GM23338 (cell line): ENCODE data around the gene HMOX2. TPM values are rescaled to one million over a fixed set of nuclear protein-coding genes. Genes with fewer than 3 reads are reported as not detected.

Experiments
- ATAC-seq: fragments of 200-7000 bp; cut with Tn5 transposase; 3 replicates; pipeline ENCODE4 v1.9.1; 2020
- DNase-seq: peaks from one replicate; pipeline ENCODE4 v3.0.0-alpha.2; 2015; ENCODE audit warnings: low spot score
- H2AFZ ChIP-seq: fragments of 200-600 bp; sonication (generic); 2 replicates; pipeline ENCODE4 v1.8.0; 2016; ENCODE audit warnings: antibody characterized with exemption, mild to moderate bottlenecking, moderate library complexity
- H3F3A ChIP-seq: fragments of 200-600 bp; sonication (generic); replicated peaks from 2 replicates; pipeline ENCODE4 v1.8.0; 2017; ENCODE audit warnings: antibody characterized with exemption, mixed run types, low read depth
- H3K27ac ChIP-seq: fragments of 200-600 bp; sonication (generic); 2 replicates; pipeline ENCODE4 v1.6.1; 2016; ENCODE audit warnings: low read depth
- H3K27me3 ChIP-seq: fragments of 200-600 bp; sonication (generic); 2 replicates; pipeline ENCODE4 v1.8.0; 2016; ENCODE audit warnings: mild to moderate bottlenecking, mixed run types, moderate library complexity; ENCODE audit not compliant: insufficient read depth
- H3K36me3 ChIP-seq: fragments of 200-600 bp; sonication (generic); 2 replicates; pipeline ENCODE4 v1.8.0; 2016; ENCODE audit warnings: mild to moderate bottlenecking; ENCODE audit not compliant: insufficient read depth
- H3K4me1 ChIP-seq: fragments of 200-600 bp; sonication (generic); 2 replicates; pipeline ENCODE4 v1.8.0; 2016; ENCODE audit warnings: mild to moderate bottlenecking, moderate library complexity; ENCODE audit not compliant: insufficient read depth
- H3K4me2 ChIP-seq: fragments of 200-600 bp; sonication (generic); 2 replicates; pipeline ENCODE4 v1.7.1; 2017; ENCODE audit warnings: mixed run types
- H3K4me3 ChIP-seq: fragments of 200-600 bp; sonication (generic); 2 replicates; pipeline ENCODE4 v1.6.1; 2016; ENCODE audit warnings: mixed run types
- H3K79me2 ChIP-seq: fragments of 200-600 bp; sonication (generic); replicated peaks from 2 replicates; pipeline ENCODE4 v1.8.0; 2017; ENCODE audit warnings: mild to moderate bottlenecking; ENCODE audit not compliant: insufficient read depth
- H3K9me2 ChIP-seq: fragments of 200-600 bp; sonication (generic); 2 replicates; pipeline ENCODE4 v1.8.0; 2017; ENCODE audit not compliant: insufficient read depth
- H4K20me1 ChIP-seq: fragments of 200-600 bp; sonication (generic); replicated peaks from 2 replicates; pipeline ENCODE4 v1.8.0; 2017; ENCODE audit warnings: mild to moderate bottlenecking; ENCODE audit not compliant: insufficient read depth
- H3K27ac Mint-ChIP-seq: 2 replicates; pipeline ENCODE4 v1.8.0; 2020; ENCODE audit warnings: inconsistent platforms, mild to moderate bottlenecking, moderate library complexity, mixed read lengths
- H3K27me3 Mint-ChIP-seq: 3 replicates; pipeline ENCODE4 v1.8.0; 2022; ENCODE audit warnings: low read depth, mild to moderate bottlenecking, moderate library complexity, mixed read lengths, inconsistent platforms; ENCODE audit not compliant: insufficient read depth, poor library complexity
- H3K36me3 Mint-ChIP-seq: 3 replicates; pipeline ENCODE4 v1.8.0; 2021; ENCODE audit warnings: low read depth, mild to moderate bottlenecking, inconsistent platforms, moderate library complexity, mixed read lengths
- H3K4me1 Mint-ChIP-seq: 3 replicates; pipeline ENCODE4 v1.8.0; 2020; ENCODE audit warnings: mild to moderate bottlenecking, inconsistent platforms, mixed read lengths
- H3K4me3 Mint-ChIP-seq: 3 replicates; pipeline ENCODE4 v1.8.0; 2021; ENCODE audit warnings: moderate library complexity, mild to moderate bottlenecking, inconsistent platforms, mixed read lengths
- H3K9me3 Mint-ChIP-seq: 3 replicates; pipeline ENCODE4 v1.8.0; 2020; ENCODE audit warnings: moderate library complexity, mild to moderate bottlenecking, inconsistent platforms, mixed read lengths
- CREB1 ChIP-seq: fragments of 250-450 bp; sonication (Bioruptor Pico); IDR thresholded peaks from 2 replicates; pipeline ENCODE4 v1.5.0; 2020; ENCODE audit warnings: low read depth, mild to moderate bottlenecking, moderate library complexity
- CTCF ChIP-seq, 2 experiments: fragments of 200-600 bp in 1 of 2; sonication (generic) in 1 of 2; conservative IDR thresholded peaks; 2 replicates each; pipeline versions ENCODE4 v1.5.1 to v1.6.1; 2016 to 2017; ENCODE audit warnings: antibody characterized with exemption in 2 of 2, low read depth in 2 of 2, mild to moderate bottlenecking in 2 of 2, moderate library complexity in 1 of 2
- ETS1 ChIP-seq: IDR thresholded peaks from 2 replicates; pipeline ENCODE4 v1.6.1; 2016; ENCODE audit warnings: antibody characterized with exemption
- EZH2 ChIP-seq: fragments of 200-600 bp; sonication (generic); IDR thresholded peaks from one replicate; pipeline ENCODE4 v1.8.0; 2017; ENCODE audit warnings: antibody characterized with exemption, mild to moderate bottlenecking, low read depth; ENCODE audit not compliant: unreplicated experiment
- EZH2phosphoT487 ChIP-seq: fragments of 200-600 bp; sonication (generic); IDR thresholded peaks from one replicate; pipeline ENCODE4 v1.8.1; 2018; ENCODE audit warnings: antibody characterized with exemption; ENCODE audit not compliant: unreplicated experiment
- JUNB ChIP-seq: IDR thresholded peaks from one replicate; pipeline ENCODE4 v1.6.1; 2016; ENCODE audit warnings: antibody characterized with exemption; ENCODE audit not compliant: unreplicated experiment
- NANOG ChIP-seq: IDR thresholded peaks from 2 replicates; pipeline ENCODE4 v1.6.1; 2016; ENCODE audit warnings: antibody characterized with exemption, borderline replicate concordance
- POLR2AphosphoS5 ChIP-seq: IDR thresholded peaks from 2 replicates; pipeline ENCODE4 v1.6.1; 2016; ENCODE audit warnings: antibody characterized with exemption, low read depth
- REST ChIP-seq: IDR thresholded peaks from one replicate; pipeline ENCODE4 v1.6.1; 2018; ENCODE audit warnings: antibody characterized with exemption; ENCODE audit not compliant: unreplicated experiment
- STAT1 ChIP-seq: IDR thresholded peaks from one replicate; pipeline ENCODE4 v1.6.1; 2016; ENCODE audit warnings: antibody characterized with exemption; ENCODE audit not compliant: unreplicated experiment
- ZNF114 ChIP-seq: fragments of 250-450 bp; sonication (Bioruptor Pico); IDR thresholded peaks from 2 replicates; pipeline ENCODE4 v1.5.0; 2020; ENCODE audit warnings: mild to moderate bottlenecking, moderate library complexity
- ZNF331 ChIP-seq: fragments of 250-450 bp; sonication (Bioruptor Pico); IDR thresholded peaks from 2 replicates; pipeline ENCODE4 v1.5.0; 2020; ENCODE audit warnings: low read depth, mild to moderate bottlenecking, moderate library complexity
- ZNF462 ChIP-seq: fragments of 250-450 bp; sonication (Bioruptor Pico); IDR thresholded peaks from 2 replicates; pipeline ENCODE4 v1.5.0; 2020; ENCODE audit warnings: mild to moderate bottlenecking, moderate library complexity
- polyA plus RNA-seq: library from polyadenylated mRNA; unstranded; fragments of >200 nt; fragmentation: Nextera tagmentation; extraction: Ambion mirVana; gene quantifications from 2 replicates; pipeline ENCODE4 v1.2.1, GENCODE V29; 2016
- total RNA-seq: library from RNA; depleted of rRNA; stranded (reverse); fragments of >200 nt; shearing (Covaris generic); gene quantifications from 2 replicates; pipeline ENCODE4 v1.2.3, GENCODE V29; 2014

The HMOX2 gene
- total and polyA plus RNA-seq, 2 experiments from 2014 or later, result 33.0 to 38.1 TPM

- TF ChIP-seq EZH2, result no peak
- TF ChIP-seq NANOG, result no peak
Measured at GRCh38 chr16:4450430-4450829, 25.8 kb upstream of the HMOX2 start (continued).

- Mint-ChIP-seq H3K27me3 (peaks cover 11% of the 10 kb centered on the region), H3K27ac (peak overlapping the region; percentile 22), H3K4me3 (no peak overlapping the region), H3K4me1 (peaks cover 4% of the 10 kb centered on the region; the same call in 1 of the 3 replicates), H3K36me3 (peaks cover 71% of the 10 kb centered on the region), H3K9me3 (no peaks in the 10 kb centered on the region)
- Histone ChIP-seq H2AFZ (no peak overlapping the region), H3K4me2 (no peak overlapping the region), H4K20me1 (peaks cover 10% of the 10 kb centered on the region), H3K4me3 (no peak overlapping the region), H3K79me2 (no peaks in the 10 kb centered on the region), H3K27ac (no peak overlapping the region), H3K27me3 (no peaks in the 10 kb centered on the region), H3F3A (peaks cover 9% of the 10 kb centered on the region; the same call in 1 of the 2 replicates), H3K9me2 (no peaks in the 10 kb centered on the region), H3K36me3 (peaks cover 24% of the 10 kb centered on the region), H3K4me1 (no peaks in the 10 kb centered on the region)
- ATAC-seq (no peak), DNase-seq (peak; percentile 8)
- TF ChIP-seq JUNB (no peak), STAT1 (no peak), ZNF114 (CRISPR knock-in tag) (no peak), POLR2AphosphoS5 (no peak), CTCF (conservative IDR thresholded peaks at IDR 0.05; ENCODE audit: low read depth in 2 of 2) (no peak), NANOG (no peak), CREB1 (CRISPR knock-in tag) (no peak), ETS1 (no peak), ZNF462 (CRISPR knock-in tag) (no peak), ZNF331 (no peak), EZH2 (no peak), EZH2phosphoT487 (no peak), REST (no peak)
Measured at GRCh38 chr16:4450931-4451519, 25.2 kb upstream of the HMOX2 start.
